ENCODE data around the gene RBM34. TPM values are rescaled to one million over a fixed set of nuclear protein-coding genes. Genes with fewer than 3 reads are reported as not detected.
"Not testable (repeated sequence)": the region's sequence is repeated elsewhere in the genome, so short reads cannot be mapped to it uniquely, and the experiment has no call there.

The RBM34 gene
- total and polyA plus RNA-seq, 8 donors = 13.5 to 45.1 (median 27.7) TPM

GRCh38 chr1:235090406-235091069, 70.5 kb downstream of the RBM34 start:
- Histone ChIP-seq H3K27me3 (no peaks in the 10 kb centered on the region), H3K4me1 (peaks cover 0 to 3% (median 0%) of the 10 kb centered on the region in 3 donors), H3K9me3 (no peaks in the 10 kb centered on the region), H3K4me3 (no peak overlapping the region), H3K36me3 (no peaks in the 10 kb centered on the region), H3K27ac (peak overlapping the region; percentile 51 to 76 (median 73))
- FAIRE-seq (no peak), DNase-seq (peak in 3 of 6 donors; percentile 46 to 53 (median 50)), ATAC-seq (peak in 3 of 4 donors; percentile 26 to 67 (median 50))
- intact Hi-C loops (cut with DNase I) = loop anchor here in 1 of 3 donors (10.0 kb wide), 1 partner anchor 506 kb away; no protein-coding TSS in a partner anchor
- WGBS, 2 donors = 54 to 60% methylated on average over 20 of the region's 20 CpGs
- no peak for TF ChIP-seq CTCF (IDR thresholded peaks at IDR 0.05)

- Histone ChIP-seq H3K27ac (no peak overlapping the region), H3K9me3 (no peaks in the 10 kb centered on the region), H3K27me3 (no peaks in the 10 kb centered on the region), H3K36me3 (no peaks in the 10 kb centered on the region), H3K4me3 (no peak overlapping the region), H3K4me1 (peaks cover 0 to 3% (median 0%) of the 10 kb centered on the region in 3 donors)
- ATAC-seq (no peak), FAIRE-seq (no peak), DNase-seq (no peak)
- no peak for TF ChIP-seq CTCF (IDR thresholded peaks at IDR 0.05)
- intact Hi-C loops (cut with DNase I) = no loop called here
- 93 to 94% methylated on average over 7 of the region's 7 CpGs for WGBS, 2 donors
These were observed 72.1 kb downstream of the RBM34 start for GRCh38 chr1:235088907-235089306.

- ATAC-seq (no peak), DNase-seq (no peak), FAIRE-seq (no peak)
- Histone ChIP-seq H3K27ac (no peak overlapping the region), H3K4me3 (no peak overlapping the region), H3K9me3 (no peaks in the 10 kb centered on the region), H3K27me3 (no peaks in the 10 kb centered on the region), H3K4me1 (peaks cover 0 to 4% (median 0%) of the 10 kb centered on the region in 3 donors), H3K36me3 (no peaks in the 10 kb centered on the region)
- 85 to 90% methylated on average over 6 of the region's 6 CpGs for WGBS, 2 donors
- intact Hi-C loops (cut with DNase I) = no loop called here
- TF ChIP-seq CTCF (IDR thresholded peaks at IDR 0.05) = no peak
These were observed 72.6 kb downstream of the RBM34 start for GRCh38 chr1:235088430-235088829.

GRCh38 chr1:235087906-235088305, 73.1 kb downstream of the RBM34 start:
- WGBS, 2 donors = 87 to 89% methylated on average over 6 of the region's 6 CpGs
- peaks cover 0 to 9% (median 0%) of the 10 kb centered on the region in 3 donors for H3K4me1 ChIP-seq
- no peaks in the 10 kb centered on the region for H3K27me3 ChIP-seq
- H3K4me3 ChIP-seq = no peak overlapping the region
- TF ChIP-seq CTCF (IDR thresholded peaks at IDR 0.05) = no peak
- H3K36me3 ChIP-seq = no peaks in the 10 kb centered on the region
- H3K9me3 ChIP-seq = no peaks in the 10 kb centered on the region
- DNase-seq (no peak), FAIRE-seq (no peak), ATAC-seq (no peak)
- no peak overlapping the region for H3K27ac ChIP-seq
- intact Hi-C loops (cut with DNase I) = no loop called here

- peak in 1 of 6 donors; percentile 11 for DNase-seq
- H3K36me3 ChIP-seq; H3K27me3 ChIP-seq; intact Hi-C loops (cut with DNase I); ATAC-seq; H3K4me1 ChIP-seq; FAIRE-seq; H3K4me3 ChIP-seq; H3K9me3 ChIP-seq; H3K27ac ChIP-seq: not testable (repeated sequence)
- WGBS, 2 donors = 80 to 81% methylated on average over 12 of the region's 12 CpGs
These were observed 75.5 kb downstream of the RBM34 start for GRCh38 chr1:235085411-235086117.

Small RNA genes lying within 50 kb of the gene (microRNA-seq; reads per million reads assigned to microRNA genes)
- gene MIR4753 = 0 to 0.77 reads per million in 2 donors

Other genes with a start within 250 kb of the RBM34 start
- gene TOMM20, start 32.4 kb downstream of the RBM34 start, total RNA-seq = 100 to 1,000 TPM in 2 of 6 donors, 10 to 100 TPM in 4; 53.8 to 106 (median 91.9) TPM
- 10 to 100 TPM; 37.7 to 52.9 TPM for gene TOMM20, start 32.4 kb downstream of the RBM34 start, polyA plus RNA-seq
- gene ARID4B, start 166.9 kb upstream of the RBM34 start, total RNA-seq = 10 to 100 TPM; 14.7 to 26.6 (median 19.2) TPM
- gene ARID4B, start 166.9 kb upstream of the RBM34 start, polyA plus RNA-seq = 10 to 100 TPM; 12.5 to 14.8 TPM
- 10 to 100 TPM in 5 of 6 donors, 1 to 10 TPM in 1; 8.9 to 16.7 (median 12.5) TPM for gene GGPS1, start 167.3 kb upstream of the RBM34 start, total RNA-seq
- 10 to 100 TPM in 1 of 2 donors, 1 to 10 TPM in 1; 9.7 to 13.9 TPM for gene GGPS1, start 167.3 kb upstream of the RBM34 start, polyA plus RNA-seq
- 10 to 100 TPM in 3 of 6 donors, 1 to 10 TPM in 3; 6.9 to 13.6 (median 9.8) TPM for gene TBCE, start 206.2 kb upstream of the RBM34 start, total RNA-seq
- gene TBCE, start 206.2 kb upstream of the RBM34 start, polyA plus RNA-seq = 10 to 100 TPM; 17.1 to 18.8 TPM

Data from pancreas (tissue), 10 donors.